H1 (cell line): Measurements from ENCODE around the gene SERPINB6. TPM values are rescaled to one million over a fixed set of nuclear protein-coding genes. Genes with fewer than 3 reads are reported as not detected.

Experiments
- ATF2 ChIP-seq: IDR thresholded peaks from 2 replicates; pipeline ENCODE4 v1.6.1; 2012; ENCODE audit warnings: low read length, inconsistent platforms
- BCL11A ChIP-seq, 2 experiments: IDR thresholded peaks; one replicate each; pipeline ENCODE4 v1.6.1; 2011; ENCODE audit warnings: low read depth in 2 of 2, low read length in 2 of 2, mild to moderate bottlenecking in 2 of 2
- EP300 ChIP-seq, 2 experiments: IDR thresholded peaks; 1 replicate in 1 of 2; 2 replicates in 1 of 2; pipeline ENCODE4 v1.6.1; 2011 to 2012; ENCODE audit warnings: low read depth in 2 of 2, low read length in 2 of 2, mild to moderate bottlenecking in 2 of 2, borderline replicate concordance in 1 of 2, inconsistent platforms in 1 of 2, moderate library complexity in 1 of 2
- NRF1 ChIP-seq: IDR thresholded peaks from 2 replicates; pipeline ENCODE4 v1.6.1; 2011; ENCODE audit warnings: mild to moderate bottlenecking, low read depth, low read length, improper control_type of control experiment
- RFX5 ChIP-seq: IDR thresholded peaks from 2 replicates; pipeline ENCODE4 v1.6.1; 2011; ENCODE audit warnings: low read depth, low read length, improper control_type of control experiment, borderline replicate concordance
- SP4 ChIP-seq: IDR thresholded peaks from 2 replicates; pipeline ENCODE4 v1.6.1; 2012; ENCODE audit warnings: low read length, inconsistent platforms
- SUZ12 ChIP-seq: fragments of 200-600 bp; sonication (generic); IDR thresholded peaks from 2 replicates; pipeline ENCODE4 v1.6.1; 2012; ENCODE audit warnings: mild to moderate bottlenecking, inconsistent platforms, low read length, moderate library complexity, mixed read lengths
- TAF1 ChIP-seq: IDR thresholded peaks from 2 replicates; pipeline ENCODE4 v1.6.1; 2011; ENCODE audit warnings: mild to moderate bottlenecking, low read depth, low read length
- polyA plus RNA-seq, 7 experiments: library from polyadenylated mRNA; depleted of rRNA in 3 of 7; stranded (reverse) in 5 of 7; unstranded in 2 of 7; fragments of >200 nt in 5 of 7; fragments of 200-250 nt in 2 of 7; gene quantifications; 1 replicate in 5 of 7; 2 replicates in 1 of 7; 4 replicates in 1 of 7; pipeline versions ENCODE4 v1.2.1 to v1.2.3, GENCODE V29; 2011 to 2013; ENCODE audit warnings: missing spikeins in 2 of 7, mixed read lengths in 2 of 7
- total RNA-seq: library from RNA; stranded (reverse); fragmentation: NEBNext Ultra II Directional; extraction: Animal tissue kit (Norgen Biotek cat#: 25700); gene quantifications from 2 replicates; pipeline ENCODE4 v1.2.1, GENCODE V29; 2021
- TF ChIP-seq, protein P1 (sequence below), 3 experiments: IDR thresholded peaks; 1 replicate in 2 of 3; 2 replicates in 1 of 3; pipeline versions ENCODE4 v1.5.1 to v1.6.1; 2011; ENCODE audit warnings: low read length in 3 of 3, mild to moderate bottlenecking in 3 of 3, inconsistent platforms in 2 of 3, low read depth in 1 of 3, moderate library complexity in 1 of 3; ENCODE audit not compliant: insufficient read depth in 1 of 3; ENCODE audit errors: control extremely low read depth in 1 of 3

Gene SERPINB6
- total and polyA plus RNA-seq, 2 of the 8 experiments (the other 6 are each of a cell fraction or from before 2014, with no cell fraction given), result 27.2 to 29.4 TPM

GRCh38 chr6:2957696-2958330 lies 13.6 kb downstream of the SERPINB6 start (continued):
- no peak for TF ChIP-seq EP300 (IDR thresholded peaks at IDR 0.05; ENCODE audit: borderline replicate concordance in 1 of 2, low read depth in 2 of 2, low read length in 2 of 2)
- TF ChIP-seq TAF1, result no peak
- TF ChIP-seq SP4, result no peak
- no peak for TF ChIP-seq SUZ12
- TF ChIP-seq, protein P1, sequence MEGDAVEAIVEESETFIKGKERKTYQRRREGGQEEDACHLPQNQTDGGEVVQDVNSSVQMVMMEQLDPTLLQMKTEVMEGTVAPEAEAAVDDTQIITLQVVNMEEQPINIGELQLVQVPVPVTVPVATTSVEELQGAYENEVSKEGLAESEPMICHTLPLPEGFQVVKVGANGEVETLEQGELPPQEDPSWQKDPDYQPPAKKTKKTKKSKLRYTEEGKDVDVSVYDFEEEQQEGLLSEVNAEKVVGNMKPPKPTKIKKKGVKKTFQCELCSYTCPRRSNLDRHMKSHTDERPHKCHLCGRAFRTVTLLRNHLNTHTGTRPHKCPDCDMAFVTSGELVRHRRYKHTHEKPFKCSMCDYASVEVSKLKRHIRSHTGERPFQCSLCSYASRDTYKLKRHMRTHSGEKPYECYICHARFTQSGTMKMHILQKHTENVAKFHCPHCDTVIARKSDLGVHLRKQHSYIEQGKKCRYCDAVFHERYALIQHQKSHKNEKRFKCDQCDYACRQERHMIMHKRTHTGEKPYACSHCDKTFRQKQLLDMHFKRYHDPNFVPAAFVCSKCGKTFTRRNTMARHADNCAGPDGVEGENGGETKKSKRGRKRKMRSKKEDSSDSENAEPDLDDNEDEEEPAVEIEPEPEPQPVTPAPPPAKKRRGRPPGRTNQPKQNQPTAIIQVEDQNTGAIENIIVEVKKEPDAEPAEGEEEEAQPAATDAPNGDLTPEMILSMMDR (IDR thresholded peaks at IDR 0.05; ENCODE audit: control extremely low read depth in 1 of 3, insufficient read depth in 1 of 3, low read depth in 1 of 3, low read length in 3 of 3), result no peak
- TF ChIP-seq RFX5, result no peak
- TF ChIP-seq NRF1, result no peak
- no peak for TF ChIP-seq BCL11A (IDR thresholded peaks at IDR 0.05; ENCODE audit: low read depth in 2 of 2, low read length in 2 of 2)
- no peak for TF ChIP-seq ATF2
